Memory B cell (primary cell): ENCODE data around the gene C1QTNF1.

Source experiments
- ATAC-seq: fragments of 150-1000 bp; cut with Tn5 transposase; 2 replicates; pipeline ENCODE4 v1.10.0; 2021; ENCODE audit warnings: low read depth, mild to moderate bottlenecking, moderate library complexity
- DNase-seq, 2 donors: peaks; one replicate each; pipeline ENCODE4 v3.0.0; 2022; ENCODE audit warnings: low spot score in 2 of 2
- H3K27ac Mint-ChIP-seq: one replicate; pipeline ENCODE4 v1.8.0; 2022; ENCODE audit warnings: mild to moderate bottlenecking, moderate library complexity, mixed read lengths
- H3K27me3 Mint-ChIP-seq: one replicate; pipeline ENCODE4 v1.8.0; 2022; ENCODE audit warnings: mixed read lengths
- H3K36me3 Mint-ChIP-seq: one replicate; pipeline ENCODE4 v1.8.0; 2022; ENCODE audit warnings: mild to moderate bottlenecking, mixed read lengths
- H3K4me1 Mint-ChIP-seq: one replicate; pipeline ENCODE4 v1.8.0; 2022; ENCODE audit warnings: mixed read lengths
- H3K4me3 Mint-ChIP-seq: one replicate; pipeline ENCODE4 v1.8.0; 2022; ENCODE audit warnings: mild to moderate bottlenecking, moderate library complexity, mixed read lengths
- H3K9me3 Mint-ChIP-seq: one replicate; pipeline ENCODE4 v1.8.0; 2022; ENCODE audit warnings: mixed read lengths

C1QTNF1 gene

GRCh38 chr17:79006794-79007503 is 17.0 kb upstream of the C1QTNF1 start:
- no peak overlapping the region for H3K4me3 Mint-ChIP-seq
- no peak overlapping the region for H3K27ac Mint-ChIP-seq
- peaks cover 32% of the 10 kb centered on the region for H3K4me1 Mint-ChIP-seq
- peaks cover 2% of the 10 kb centered on the region for H3K36me3 Mint-ChIP-seq
- ATAC-seq: no peak
- H3K27me3 Mint-ChIP-seq: no peaks in the 10 kb centered on the region
- no peak for DNase-seq
- H3K9me3 Mint-ChIP-seq: no peaks in the 10 kb centered on the region

DNA sequence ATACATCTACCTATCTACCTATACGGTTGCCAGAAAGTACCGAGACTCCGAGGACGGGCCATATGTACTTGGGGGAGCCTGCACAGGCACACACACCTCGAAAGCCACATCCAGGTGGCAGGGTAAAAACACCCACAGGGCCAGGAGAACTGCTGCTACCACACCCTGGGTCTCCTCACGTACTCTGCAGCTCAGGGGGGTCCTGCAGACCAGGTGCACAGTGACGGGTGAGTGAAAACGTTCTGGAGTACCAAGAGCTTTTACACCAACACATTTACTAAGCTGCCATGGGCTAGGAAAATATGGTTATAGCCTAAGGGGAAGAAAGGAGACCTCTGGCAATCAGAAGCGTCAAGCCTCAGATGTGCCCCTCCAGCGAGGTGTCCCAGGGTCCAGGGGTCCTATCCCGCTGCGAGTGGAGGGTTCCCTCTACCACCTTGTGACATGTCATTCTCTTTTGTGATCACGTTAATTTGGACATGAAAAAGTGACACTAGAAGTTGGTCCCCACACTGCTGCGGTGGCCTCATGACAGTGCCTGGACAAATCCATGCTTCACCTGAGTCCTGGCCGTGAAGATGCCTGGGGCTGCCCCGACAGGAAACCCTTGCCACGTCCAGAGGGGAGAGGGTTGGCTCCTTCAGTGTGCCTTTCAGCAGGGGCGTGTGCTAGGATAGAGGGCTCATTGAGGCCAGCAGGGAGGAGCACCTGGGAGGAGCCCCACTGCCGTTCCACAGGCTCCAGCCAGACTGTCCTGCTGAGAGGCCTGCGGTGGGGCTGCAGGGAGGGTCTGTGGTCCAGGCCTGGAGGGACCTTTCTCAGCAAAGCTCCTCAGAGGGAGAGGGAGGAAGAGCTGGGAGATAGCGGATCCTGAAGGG is 16.2 kb upstream of the C1QTNF1 start:
- Mint-ChIP-seq H3K27me3 (no peaks in the 10 kb centered on the region), H3K4me3 (peak overlapping the region; percentile 91), H3K9me3 (no peaks in the 10 kb centered on the region), H3K27ac (peak overlapping the region; percentile 88), H3K36me3 (peaks cover 2% of the 10 kb centered on the region), H3K4me1 (peaks cover 31% of the 10 kb centered on the region)
- no peak for ATAC-seq
- DNase-seq: no peak

- Mint-ChIP-seq H3K4me3 (peak overlapping the region; percentile 91), H3K27ac (peak overlapping the region; percentile 88), H3K27me3 (peaks cover 2% of the 10 kb centered on the region), H3K4me1 (peaks cover 28% of the 10 kb centered on the region), H3K36me3 (peaks cover 2% of the 10 kb centered on the region), H3K9me3 (no peaks in the 10 kb centered on the region)
- DNase-seq (no peak), ATAC-seq (no peak)
Measured at GRCh38 chr17:79008666-79009387, 15.1 kb upstream of the C1QTNF1 start.

DNA sequence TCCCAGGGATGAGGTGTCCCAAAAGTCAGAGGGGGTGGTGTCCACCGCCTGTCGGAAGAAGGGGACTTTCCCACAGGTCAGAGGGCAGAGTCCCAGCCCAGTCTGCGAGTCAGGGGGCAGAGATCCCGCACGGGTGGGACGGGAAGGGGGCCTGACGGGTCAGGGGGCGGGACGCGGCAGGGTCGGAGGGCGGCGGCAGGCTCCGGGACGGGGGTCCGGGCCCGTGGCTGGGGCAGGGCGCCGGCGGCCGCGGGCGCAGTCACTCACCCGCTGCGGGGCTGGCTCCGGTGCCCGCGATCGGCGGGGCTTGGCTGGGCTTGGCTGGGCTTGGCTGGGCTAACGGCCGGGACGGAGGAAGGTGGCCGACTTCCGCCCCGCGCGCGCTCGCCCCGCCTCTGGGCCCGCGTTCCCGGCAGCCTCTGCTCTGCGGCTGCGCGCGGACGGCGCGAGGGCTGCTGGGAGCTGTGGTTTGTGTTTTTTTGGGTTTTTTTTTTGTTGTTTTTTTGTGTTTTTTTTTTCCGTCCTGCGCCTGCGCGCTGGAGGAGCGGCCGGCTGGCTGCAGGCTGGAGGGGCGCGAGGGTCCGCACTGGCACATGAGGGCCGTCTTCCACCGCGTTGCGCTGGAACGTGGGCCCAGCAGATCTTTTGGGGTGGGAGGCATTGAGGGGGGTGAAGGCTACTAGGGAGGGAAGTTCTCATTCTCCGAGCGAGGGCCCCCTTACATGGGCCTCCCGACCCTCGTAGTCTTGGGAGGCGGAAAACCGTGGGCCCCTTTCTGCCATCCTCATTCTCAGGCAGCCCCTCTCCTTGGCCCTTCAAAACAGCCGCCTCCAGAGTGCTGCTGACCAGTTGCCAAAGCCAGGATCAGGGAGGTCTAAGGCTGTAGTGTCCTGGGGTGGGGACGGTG is 14.3 kb upstream of the C1QTNF1 start, which contains the start of gene CANT1:
TSS of gene CANT1 (minus strand) at position 368 of the 907 bp plus-strand sequence. CDS start 12,142 bp downstream, outside the sequence.
- H3K27me3 Mint-ChIP-seq: peaks cover 4% of the 10 kb centered on the region
- peak within 1 kb of the TSS; percentile 88 for H3K27ac Mint-ChIP-seq
- H3K9me3 Mint-ChIP-seq: peaks cover 2% of the 10 kb centered on the region
- H3K36me3 Mint-ChIP-seq: peaks cover 2% of the 10 kb centered on the region
- H3K4me1 Mint-ChIP-seq: peaks cover 28% of the 10 kb centered on the region
- peak within 1 kb of the TSS; percentile 96 for H3K4me3 Mint-ChIP-seq
- peak; percentile 99 for ATAC-seq
- peak; percentile 79 to 82 for DNase-seq

- Mint-ChIP-seq H3K27me3 (peaks cover 4% of the 10 kb centered on the region), H3K27ac (peak overlapping the region; percentile 88), H3K36me3 (peaks cover 2% of the 10 kb centered on the region), H3K4me3 (peak overlapping the region; percentile 96), H3K4me1 (peaks cover 28% of the 10 kb centered on the region), H3K9me3 (peaks cover 2% of the 10 kb centered on the region)
- ATAC-seq (no peak), DNase-seq (no peak)
Measured at GRCh38 chr17:79010304-79010646, 13.7 kb upstream of the C1QTNF1 start.

DNA sequence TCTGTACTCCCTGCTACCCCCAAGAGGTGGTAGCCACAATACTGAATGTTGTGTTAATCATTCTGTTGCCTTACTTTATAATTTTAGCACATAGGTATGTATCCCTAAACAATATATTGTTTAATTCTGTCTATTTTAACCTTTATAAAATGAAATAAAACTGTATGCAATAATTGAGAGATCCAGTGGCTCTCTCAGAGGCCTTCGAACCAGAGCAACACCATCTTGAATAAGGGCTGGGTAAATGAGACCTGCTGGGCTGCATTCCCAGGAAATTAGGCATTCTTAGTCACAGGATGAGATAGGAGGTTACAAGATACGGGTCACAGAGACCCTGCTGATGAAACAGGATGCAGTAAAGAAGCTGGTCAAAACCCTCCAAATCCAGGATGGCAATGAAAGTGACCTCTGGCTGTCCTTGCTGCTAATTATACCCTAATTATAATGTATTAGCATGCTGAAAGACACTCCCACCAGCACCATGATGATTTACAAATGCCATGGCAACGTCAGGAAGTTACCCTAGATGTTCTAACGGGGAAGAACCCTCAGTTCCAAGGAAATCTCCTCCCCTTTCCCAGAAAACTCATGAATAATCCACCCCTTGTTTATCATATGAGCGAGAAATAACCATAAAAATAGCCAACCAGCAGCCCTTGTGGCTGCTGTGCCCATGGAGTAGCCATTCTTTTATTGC is 12.4 kb upstream of the C1QTNF1 start:
- no peak for ATAC-seq
- H3K4me1 Mint-ChIP-seq: peaks cover 22% of the 10 kb centered on the region
- no peak for DNase-seq
- no peak overlapping the region for H3K27ac Mint-ChIP-seq
- H3K27me3 Mint-ChIP-seq: peaks cover 4% of the 10 kb centered on the region
- H3K9me3 Mint-ChIP-seq: peaks cover 2% of the 10 kb centered on the region
- H3K36me3 Mint-ChIP-seq: peaks cover 4% of the 10 kb centered on the region
- no peak overlapping the region for H3K4me3 Mint-ChIP-seq

- H3K27ac Mint-ChIP-seq: no peak overlapping the region
- no peak overlapping the region for H3K4me3 Mint-ChIP-seq
- peaks cover 6% of the 10 kb centered on the region for H3K27me3 Mint-ChIP-seq
- DNase-seq (no peak), ATAC-seq (no peak)
- peaks cover 4% of the 10 kb centered on the region for H3K36me3 Mint-ChIP-seq
- peaks cover 2% of the 10 kb centered on the region for H3K9me3 Mint-ChIP-seq
- peaks cover 14% of the 10 kb centered on the region for H3K4me1 Mint-ChIP-seq
Measured at GRCh38 chr17:79012563-79013134, 11.3 kb upstream of the C1QTNF1 start.

GRCh38 chr17:79014158-79014758 is 9.7 kb upstream of the C1QTNF1 start:
- peaks cover 9% of the 10 kb centered on the region for H3K27me3 Mint-ChIP-seq
- H3K4me3 Mint-ChIP-seq: no peak overlapping the region
- ATAC-seq: no peak
- no peak for DNase-seq
- no peak overlapping the region for H3K27ac Mint-ChIP-seq
- peaks cover 3% of the 10 kb centered on the region for H3K4me1 Mint-ChIP-seq
- peaks cover 2% of the 10 kb centered on the region for H3K9me3 Mint-ChIP-seq
- H3K36me3 Mint-ChIP-seq: peaks cover 1% of the 10 kb centered on the region

DNA sequence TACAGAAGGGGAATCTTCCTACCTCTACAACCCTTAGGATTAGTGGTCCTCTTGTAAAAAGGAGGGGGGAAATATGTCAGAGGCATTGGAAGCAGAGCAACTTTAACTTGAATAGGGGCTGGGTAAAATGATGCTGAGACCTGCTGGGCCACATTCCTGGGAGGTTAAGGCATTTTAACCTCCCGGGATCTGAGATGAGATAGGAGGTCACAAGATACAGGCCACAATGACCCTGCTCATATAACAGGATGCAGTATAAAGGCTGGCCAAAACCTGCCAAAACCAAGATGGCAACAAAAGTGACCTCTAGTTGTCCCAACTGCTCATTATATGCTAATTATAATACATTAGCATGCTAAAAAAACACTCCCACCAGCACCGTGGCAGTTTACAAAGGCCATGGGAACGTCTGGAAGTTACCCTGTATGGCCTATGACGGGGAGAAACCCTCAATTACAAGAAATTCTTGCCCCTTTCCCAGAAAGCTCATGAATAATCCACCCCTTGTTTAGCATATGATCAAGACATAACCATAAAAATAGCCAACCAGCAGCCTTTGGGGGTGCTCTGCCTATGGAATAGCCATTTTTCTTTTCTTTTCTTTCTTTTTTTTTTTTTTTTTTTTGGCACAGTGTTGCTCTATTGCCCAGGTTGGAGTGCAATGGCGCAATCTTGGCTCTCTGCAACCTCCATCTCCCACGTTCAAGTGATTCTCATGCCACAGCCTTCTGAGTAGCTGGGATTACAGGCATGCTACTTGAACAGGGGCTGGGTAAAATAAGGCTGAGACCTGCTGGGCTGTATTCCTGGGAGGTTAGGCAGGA is 6.2 kb upstream of the C1QTNF1 start:
- DNase-seq: no peak

DNA sequence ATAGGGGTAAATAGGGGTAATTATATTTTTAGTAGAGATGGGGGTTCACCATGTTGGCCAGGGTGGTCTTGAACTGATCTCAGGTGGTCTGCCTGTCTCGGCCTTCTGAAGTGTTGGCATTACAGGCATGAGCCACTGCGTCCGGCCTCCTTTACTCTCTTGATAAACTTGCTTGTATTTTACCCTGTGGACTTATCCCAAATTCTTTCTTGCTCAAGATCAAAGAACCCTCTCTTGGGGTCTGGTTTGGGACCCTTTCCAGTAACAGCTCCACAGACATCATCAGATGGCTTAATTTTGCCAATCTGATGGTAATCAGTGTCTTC is 5.6 kb upstream of the C1QTNF1 start:
- Mint-ChIP-seq H3K27me3 (peaks cover 14% of the 10 kb centered on the region), H3K9me3 (peaks cover 2% of the 10 kb centered on the region), H3K27ac (no peak overlapping the region), H3K4me3 (no peak overlapping the region), H3K36me3 (peaks cover 1% of the 10 kb centered on the region), H3K4me1 (no peaks in the 10 kb centered on the region)
- no peak for ATAC-seq
- no peak for DNase-seq

More for the DNA sequence above, 6.2 kb upstream of the C1QTNF1 start:
- no peak overlapping the region for H3K27ac Mint-ChIP-seq
- peaks cover 12% of the 10 kb centered on the region for H3K27me3 Mint-ChIP-seq
- no peak overlapping the region for H3K4me3 Mint-ChIP-seq
- H3K4me1 Mint-ChIP-seq: no peaks in the 10 kb centered on the region
- H3K36me3 Mint-ChIP-seq: peaks cover 1% of the 10 kb centered on the region
- no peak for ATAC-seq
- peaks cover 2% of the 10 kb centered on the region for H3K9me3 Mint-ChIP-seq

DNA sequence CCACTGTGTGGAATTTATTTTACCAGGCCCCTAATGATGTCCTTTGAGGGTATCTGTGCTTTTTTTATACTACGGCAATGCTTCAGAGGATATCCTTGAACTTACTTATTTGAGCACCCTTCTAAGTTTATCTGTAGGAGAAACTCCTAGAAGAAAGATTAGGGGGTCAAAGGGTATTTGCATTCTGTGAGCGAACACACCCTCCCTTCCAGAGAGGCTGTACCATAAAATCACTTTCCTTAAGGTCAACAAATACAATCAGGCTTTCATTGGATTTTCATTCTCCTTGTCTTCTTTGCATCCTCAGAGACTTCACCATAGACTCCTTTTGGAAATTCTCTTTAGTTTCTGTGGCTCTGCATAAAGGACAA is 4.7 kb upstream of the C1QTNF1 start:
- no peak for ATAC-seq
- H3K4me1 Mint-ChIP-seq: peaks cover 2% of the 10 kb centered on the region
- H3K27ac Mint-ChIP-seq: no peak overlapping the region
- no peaks in the 10 kb centered on the region for H3K9me3 Mint-ChIP-seq
- no peak overlapping the region for H3K4me3 Mint-ChIP-seq
- peaks cover 1% of the 10 kb centered on the region for H3K36me3 Mint-ChIP-seq
- peaks cover 14% of the 10 kb centered on the region for H3K27me3 Mint-ChIP-seq
- no peak for DNase-seq
